ENCODE results near the gene MAVS.
"Not testable (repeated sequence)": the region's sequence is repeated elsewhere in the genome, so short reads cannot be mapped to it uniquely, and the experiment has no call there.

The MAVS gene

GRCh38 chr20:3904857-3905256 is 58.2 kb downstream of the MAVS start:
- in situ Hi-C loops (cut with HindIII; ENCODE audit: low pct_ligation_motif_present, low sequenced_read_pairs), result loop anchor here (25.0 kb wide), 1 partner anchor 182 kb away; no protein-coding TSS in a partner anchor
- H3K4me3 ChIP-seq (ENCODE audit: low read depth, low read length), result no peak overlapping the region
- peaks cover 16% of the 10 kb centered on the region for H3K36me3 ChIP-seq (replicated peaks)
- TF ChIP-seq CTCF (IDR thresholded peaks at IDR 0.05; ENCODE audit: low read depth, low read length, missing control alignments), result no peak
- DNase-seq, result no peak
- H3K27me3 ChIP-seq (replicated peaks), result no peaks in the 10 kb centered on the region
- no peak overlapping the region for H3K27ac ChIP-seq

- not testable (repeated sequence) for H3K27ac ChIP-seq; DNase-seq; H3K4me3 ChIP-seq (ENCODE audit: low read depth, low read length); H3K27me3 ChIP-seq (replicated peaks)
- peaks cover 30% of the 10 kb centered on the region for H3K36me3 ChIP-seq (replicated peaks)
- in situ Hi-C loops (cut with HindIII; ENCODE audit: low pct_ligation_motif_present, low sequenced_read_pairs), result loop anchor here (25.0 kb wide), 1 partner anchor 180 kb away; no protein-coding TSS in a partner anchor
These were observed 60.4 kb downstream of the MAVS start for GRCh38 chr20:3906744-3907721.

DNA sequence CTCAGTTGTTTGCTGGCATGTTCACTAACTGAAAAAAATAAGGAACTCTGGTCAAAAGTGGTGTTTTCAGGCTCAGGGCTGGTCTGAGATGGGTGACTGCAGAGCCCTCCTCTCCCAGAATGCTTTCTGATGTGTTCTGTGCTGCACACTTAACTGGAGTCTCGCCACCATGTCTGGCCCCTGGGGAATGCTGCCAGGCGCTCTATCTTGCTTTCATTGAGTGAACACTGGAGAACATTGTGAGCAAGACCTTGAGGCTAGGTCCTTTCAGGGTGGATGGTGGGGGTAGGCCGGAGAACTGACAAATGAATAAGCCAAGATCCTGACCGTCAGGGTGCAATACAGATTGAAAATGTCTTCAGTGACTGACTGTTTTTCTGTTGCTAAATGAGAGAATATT is 62.0 kb downstream of the MAVS start:
- H3K4me3 ChIP-seq (ENCODE audit: low read depth, low read length), result no peak overlapping the region
- no peak for DNase-seq
- in situ Hi-C loops (cut with HindIII; ENCODE audit: low pct_ligation_motif_present, low sequenced_read_pairs), result loop anchor here (25.0 kb wide), 1 partner anchor 179 kb away; no protein-coding TSS in a partner anchor
- no peak for TF ChIP-seq CTCF (IDR thresholded peaks at IDR 0.05; ENCODE audit: low read depth, low read length, missing control alignments)
- no peaks in the 10 kb centered on the region for H3K27me3 ChIP-seq (replicated peaks)
- peaks cover 43% of the 10 kb centered on the region for H3K36me3 ChIP-seq (replicated peaks)
- no peak overlapping the region for H3K27ac ChIP-seq

DNA sequence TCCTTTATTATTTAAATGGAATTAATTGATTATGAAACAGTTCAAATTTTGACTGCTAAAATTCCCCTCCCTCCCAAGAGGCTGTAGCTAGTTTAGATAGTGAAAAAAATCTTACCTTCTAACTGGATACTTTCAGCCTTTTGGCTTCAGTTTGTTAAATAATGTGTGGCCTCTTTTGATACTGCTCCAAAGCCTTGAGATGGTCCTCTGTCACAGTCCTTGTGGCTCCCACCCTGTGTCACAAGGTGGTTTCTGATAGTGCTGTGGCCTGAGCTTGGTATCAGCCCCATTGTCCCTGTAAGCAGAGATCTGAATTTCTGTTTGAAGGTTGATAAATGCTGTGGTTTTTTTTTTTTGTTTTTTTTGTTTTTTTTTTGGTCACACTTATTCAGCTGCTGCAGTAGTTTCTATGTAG is 63.3 kb downstream of the MAVS start:
- no peak for TF ChIP-seq CTCF (IDR thresholded peaks at IDR 0.05; ENCODE audit: low read depth, low read length, missing control alignments)
- no peak overlapping the region for H3K27ac ChIP-seq
- peaks cover 53% of the 10 kb centered on the region for H3K36me3 ChIP-seq (replicated peaks)
- no peak overlapping the region for H3K4me3 ChIP-seq (ENCODE audit: low read depth, low read length)
- in situ Hi-C loops (cut with HindIII; ENCODE audit: low pct_ligation_motif_present, low sequenced_read_pairs), result loop anchor here (25.0 kb wide), 1 partner anchor 177 kb away; no protein-coding TSS in a partner anchor
- DNase-seq, result no peak
- H3K27me3 ChIP-seq (replicated peaks), result no peaks in the 10 kb centered on the region

DNA sequence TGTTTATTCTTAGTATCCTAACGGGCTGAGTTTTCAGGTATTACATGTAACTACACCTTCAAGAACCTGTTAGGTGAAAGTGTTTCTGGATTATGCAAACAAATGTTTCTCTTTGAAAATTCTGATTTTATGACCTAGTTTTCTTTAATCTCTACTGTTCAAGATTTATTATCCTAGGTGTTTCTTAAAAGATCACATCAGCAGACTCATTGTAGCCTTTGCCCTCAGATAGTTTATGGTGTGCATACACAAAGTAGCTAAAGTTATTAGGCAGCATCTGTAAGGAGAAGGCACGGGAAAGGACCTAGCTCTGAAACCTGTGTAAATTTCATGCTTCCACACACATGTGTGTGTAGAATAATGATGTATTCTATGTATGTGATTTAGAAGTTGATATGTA is 64.2 kb downstream of the MAVS start:
- no peak for DNase-seq
- in situ Hi-C loops (cut with HindIII; ENCODE audit: low pct_ligation_motif_present, low sequenced_read_pairs), result loop anchor here (25.0 kb wide), 1 partner anchor 176 kb away; no protein-coding TSS in a partner anchor
- TF ChIP-seq CTCF (IDR thresholded peaks at IDR 0.05; ENCODE audit: low read depth, low read length, missing control alignments), result no peak
- Histone ChIP-seq H3K27ac (no peak overlapping the region), H3K27me3 (replicated peaks) (no peaks in the 10 kb centered on the region), H3K4me3 (ENCODE audit: low read depth, low read length) (no peak overlapping the region), H3K36me3 (replicated peaks) (peaks cover 57% of the 10 kb centered on the region)

- in situ Hi-C loops (cut with HindIII; ENCODE audit: low pct_ligation_motif_present, low sequenced_read_pairs), result loop anchor here (25.0 kb wide), 1 partner anchor 175 kb away; no protein-coding TSS in a partner anchor
- DNase-seq, result no peak
- Histone ChIP-seq H3K36me3 (replicated peaks) (peaks cover 57% of the 10 kb centered on the region), H3K4me3 (ENCODE audit: low read depth, low read length) (no peak overlapping the region), H3K27ac (no peak overlapping the region), H3K27me3 (replicated peaks) (no peaks in the 10 kb centered on the region)
- TF ChIP-seq CTCF (IDR thresholded peaks at IDR 0.05; ENCODE audit: low read depth, low read length, missing control alignments), result no peak
These were observed 65.3 kb downstream of the MAVS start for GRCh38 chr20:3911956-3912355.
